Uterus (tissue), 2 donors: ENCODE measurements around the gene PIK3R3.

Experiments
- CTCF ChIP-seq, 4 experiments: fragments of 200-600 bp in 2 of 4; fragments of 450-650 bp in 2 of 4; sonication (generic) in 2 of 4; IDR thresholded peaks; one replicate each; pipeline ENCODE4 v1.5.1; 2016 to 2019; ENCODE audit warnings: antibody characterized with exemption in 4 of 4, mild to moderate bottlenecking in 2 of 4, moderate library complexity in 1 of 4
- POLR2A ChIP-seq, 2 donors: fragments of 450-650 bp; IDR thresholded peaks; one replicate each; pipeline ENCODE4 v1.6.1; 2016; ENCODE audit warnings: antibody characterized with exemption in 2 of 2, mild to moderate bottlenecking in 1 of 2, moderate library complexity in 1 of 2

GRCh38 chr1:46080257-46080656 lies 52.2 kb downstream of the PIK3R3 start:
- TF ChIP-seq CTCF (IDR thresholded peaks at IDR 0.05) (no peak), POLR2A (IDR thresholded peaks at IDR 0.05) (no peak)
